ENCODE data around the gene SOX15.

- TF ChIP-seq CTCF (conservative IDR thresholded peaks at IDR 0.05; ENCODE audit: low read length): no peak
- no peak for TF ChIP-seq EZH2phosphoT487 (IDR thresholded peaks at IDR 0.05; ENCODE audit: borderline replicate concordance, low read depth, low read length)
These were observed 6.4 kb downstream of the SOX15 start, which contains the start of gene MPDU1 for GRCh38 chr17:7583253-7584109.
